ENCODE data around the gene CHD9NB.

DNA sequence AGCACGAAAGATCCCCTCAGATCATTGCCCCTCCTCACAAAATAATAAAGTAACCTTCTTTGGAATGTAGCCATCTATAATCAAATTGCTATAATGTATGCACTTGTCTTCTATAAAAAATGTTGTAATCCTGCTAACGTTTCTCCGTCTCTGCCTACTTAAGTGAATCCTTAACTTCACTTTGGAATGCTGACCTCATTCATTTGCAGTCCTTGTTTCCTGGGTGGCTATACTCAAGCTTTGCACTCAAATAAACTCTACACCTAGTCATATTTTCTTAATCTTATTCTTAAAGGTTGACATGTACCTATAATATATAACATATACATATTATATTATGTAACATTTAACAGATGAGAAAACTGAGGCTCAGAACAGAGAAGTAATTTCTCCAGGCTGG lies 22.7 kb downstream of the CHD9NB start:
- TF ChIP-seq, protein P1, sequence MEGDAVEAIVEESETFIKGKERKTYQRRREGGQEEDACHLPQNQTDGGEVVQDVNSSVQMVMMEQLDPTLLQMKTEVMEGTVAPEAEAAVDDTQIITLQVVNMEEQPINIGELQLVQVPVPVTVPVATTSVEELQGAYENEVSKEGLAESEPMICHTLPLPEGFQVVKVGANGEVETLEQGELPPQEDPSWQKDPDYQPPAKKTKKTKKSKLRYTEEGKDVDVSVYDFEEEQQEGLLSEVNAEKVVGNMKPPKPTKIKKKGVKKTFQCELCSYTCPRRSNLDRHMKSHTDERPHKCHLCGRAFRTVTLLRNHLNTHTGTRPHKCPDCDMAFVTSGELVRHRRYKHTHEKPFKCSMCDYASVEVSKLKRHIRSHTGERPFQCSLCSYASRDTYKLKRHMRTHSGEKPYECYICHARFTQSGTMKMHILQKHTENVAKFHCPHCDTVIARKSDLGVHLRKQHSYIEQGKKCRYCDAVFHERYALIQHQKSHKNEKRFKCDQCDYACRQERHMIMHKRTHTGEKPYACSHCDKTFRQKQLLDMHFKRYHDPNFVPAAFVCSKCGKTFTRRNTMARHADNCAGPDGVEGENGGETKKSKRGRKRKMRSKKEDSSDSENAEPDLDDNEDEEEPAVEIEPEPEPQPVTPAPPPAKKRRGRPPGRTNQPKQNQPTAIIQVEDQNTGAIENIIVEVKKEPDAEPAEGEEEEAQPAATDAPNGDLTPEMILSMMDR (IDR thresholded peaks at IDR 0.05): no peak
- TF ChIP-seq POLR2AphosphoS5 (IDR thresholded peaks at IDR 0.05): no peak
- no peak for TF ChIP-seq EP300 (IDR thresholded peaks at IDR 0.05)

All from esophagus muscularis mucosa (tissue), 4 donors.